GM18502 (cell line): ENCODE results near the gene CTSV.
"Not testable (repeated sequence)": the region's sequence is repeated elsewhere in the genome, so short reads cannot be mapped to it uniquely, and the experiment has no call there.

Experiments used
- ATAC-seq: cut with Tn5 transposase; IDR thresholded peaks from one replicate; pipeline ENCODE4 v1.9.1; 2021; ENCODE audit warnings: mild to moderate bottlenecking; ENCODE audit not compliant: unreplicated experiment, poor library complexity

CTSV gene

DNA sequence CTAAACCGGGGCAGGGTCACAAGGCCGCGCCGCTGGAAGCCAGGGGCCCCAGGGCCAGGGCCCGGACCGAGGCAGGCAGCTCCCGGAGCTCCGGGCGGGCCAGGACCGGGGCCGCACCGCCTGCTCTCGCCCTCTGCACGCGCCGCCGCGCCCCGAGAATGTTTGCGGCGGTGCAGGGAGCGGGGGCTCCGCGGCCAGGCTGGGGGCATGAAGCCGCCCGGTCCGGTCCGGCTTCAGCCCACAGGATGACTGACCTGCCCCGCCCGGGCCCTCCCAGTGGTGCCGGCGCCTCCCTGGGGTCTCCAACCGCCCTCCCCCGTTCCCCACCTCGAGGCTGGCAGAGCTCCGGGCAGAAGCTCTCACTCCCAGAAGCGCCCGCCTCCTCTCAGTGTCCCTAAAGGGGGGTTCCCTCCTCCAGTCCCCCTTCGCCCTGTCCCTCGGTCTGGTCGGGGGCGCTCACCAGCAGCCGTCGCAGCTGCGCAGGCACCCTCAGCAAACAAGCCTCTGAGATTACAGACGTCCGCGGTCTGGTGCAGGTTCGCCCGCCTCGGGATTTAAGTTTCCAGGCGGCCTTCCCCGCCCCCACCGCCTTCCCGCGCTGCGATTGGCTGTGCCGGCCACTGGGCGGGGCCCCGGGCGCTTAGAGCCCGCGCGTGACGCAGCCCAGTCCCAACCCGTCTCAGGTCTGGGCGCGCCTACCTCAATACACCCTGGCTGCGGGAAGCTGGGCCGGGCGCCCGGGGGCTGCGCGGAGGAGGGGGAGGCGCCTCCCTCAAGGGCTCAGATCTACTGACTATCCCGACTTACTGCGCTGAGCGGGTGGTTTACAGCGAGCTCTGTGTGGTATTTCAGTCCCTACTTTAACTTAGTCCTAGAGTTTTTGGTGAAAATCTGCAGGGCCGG lies at the start of gene CTSV:
Gene CTSV (minus strand): TSS at position 532 of the 903 bp plus-strand sequence. CDS start 1,099 bp downstream, outside the sequence.
- peak; percentile 99 for ATAC-seq

DNA sequence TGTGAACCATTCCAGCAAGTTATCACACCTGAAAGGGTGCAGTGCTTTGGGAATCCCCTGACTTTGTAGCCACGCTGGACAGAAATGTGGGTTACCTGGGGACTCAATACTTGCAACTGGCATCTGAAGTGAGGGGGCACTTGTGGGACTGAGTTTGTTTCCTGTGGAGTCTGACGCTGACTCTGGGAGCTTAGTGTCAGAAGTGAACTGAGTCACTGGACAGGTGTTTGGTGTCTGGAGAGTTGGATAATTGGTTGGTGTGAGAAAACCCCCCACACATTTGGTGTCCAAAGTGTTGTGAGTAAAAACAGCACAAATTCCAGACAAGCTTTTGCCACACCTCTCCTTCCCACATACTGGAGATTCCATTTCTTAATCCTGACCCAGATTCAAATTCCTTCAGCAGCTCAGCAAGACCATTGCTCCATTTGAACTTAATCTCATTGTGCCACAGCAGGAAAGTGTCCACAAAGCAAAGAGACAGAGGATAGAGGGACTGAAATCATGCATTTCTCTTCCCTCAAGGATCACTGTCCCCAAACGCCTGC lies 48.8 kb upstream of the CTSV start:
- ATAC-seq = not testable (repeated sequence)

DNA sequence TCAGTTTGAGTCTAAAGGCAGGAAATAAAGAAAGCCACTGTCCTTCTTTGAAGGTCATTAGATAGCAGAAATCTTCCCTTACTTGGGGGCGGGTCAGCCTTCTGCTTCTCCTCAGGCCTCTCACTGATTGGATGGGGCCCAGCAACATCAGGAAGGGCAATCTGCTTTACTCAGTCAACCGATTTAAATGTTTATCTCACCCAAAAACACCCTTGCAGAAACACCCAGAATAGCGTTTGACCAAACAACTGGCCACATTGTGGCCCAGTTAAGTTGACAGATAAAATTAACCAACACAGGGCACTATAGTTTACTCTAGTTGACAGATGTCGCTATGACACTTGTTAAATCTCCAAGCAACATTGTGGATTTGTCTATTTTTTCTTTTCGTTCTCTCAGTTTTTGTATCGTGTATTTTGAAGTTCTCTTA lies 45.6 kb upstream of the CTSV start:
- not testable (repeated sequence) for ATAC-seq

DNA sequence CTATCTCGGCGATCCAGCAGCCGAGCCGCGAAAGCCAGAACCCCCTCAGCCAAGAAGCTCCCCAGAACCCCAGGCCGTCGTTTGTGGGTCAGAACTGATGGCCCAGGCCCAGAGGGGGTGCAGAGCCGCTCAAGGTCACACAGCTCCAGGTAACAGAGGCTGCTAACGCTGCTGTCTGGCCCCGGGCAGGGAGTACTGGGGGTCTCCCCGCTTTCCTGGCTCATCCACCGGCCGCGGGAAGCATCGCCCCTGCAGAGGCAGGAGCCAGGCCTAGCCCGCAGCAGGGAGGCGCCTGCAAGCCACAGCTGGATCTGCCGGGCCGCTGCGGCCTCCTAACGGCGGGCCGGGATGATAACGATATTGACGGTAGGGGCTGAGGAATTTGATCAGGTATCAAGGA lies 39.4 kb upstream of the CTSV start:
- ATAC-seq = no peak

DNA sequence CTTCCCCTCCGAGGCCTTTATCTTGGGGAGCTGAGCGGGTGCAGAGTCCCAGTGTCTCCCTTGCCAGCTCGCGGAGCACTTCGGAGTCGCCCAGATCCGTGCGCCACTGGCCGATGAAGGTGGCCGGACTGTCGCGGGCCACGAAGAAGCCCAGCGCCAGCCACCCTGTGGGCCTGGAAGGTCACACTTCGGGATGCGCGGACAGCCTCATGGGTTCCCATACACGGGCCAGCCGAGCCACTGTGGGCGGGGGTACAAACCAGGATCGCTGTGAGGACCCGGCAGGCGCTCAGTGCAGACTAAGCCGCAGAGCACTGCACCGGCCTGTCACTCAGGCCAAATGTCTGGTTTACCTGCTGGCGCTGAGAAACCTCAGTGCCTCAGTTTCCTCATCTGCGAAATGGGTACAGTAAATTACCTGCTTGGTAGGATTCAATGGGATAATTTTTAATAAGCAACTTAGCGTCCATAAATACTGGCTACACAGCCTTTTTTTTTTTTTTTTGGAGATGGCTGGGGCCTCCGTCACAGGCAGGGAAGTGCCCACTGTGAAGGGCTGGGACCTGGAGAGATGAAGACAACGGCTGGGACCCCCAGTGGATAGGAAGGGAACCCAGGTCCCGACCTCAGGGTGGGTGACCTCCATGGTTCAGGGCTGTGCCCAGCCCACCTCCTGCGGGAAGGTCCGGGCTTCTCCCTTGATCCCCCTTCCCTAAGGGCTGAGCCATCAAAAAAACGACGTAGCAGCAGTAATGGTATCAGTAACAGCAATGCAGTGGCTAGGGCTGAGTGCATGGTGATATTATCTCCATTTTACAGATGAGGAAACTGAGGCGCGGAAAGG lies 38.7 kb upstream of the CTSV start:
- ATAC-seq = no peak

DNA sequence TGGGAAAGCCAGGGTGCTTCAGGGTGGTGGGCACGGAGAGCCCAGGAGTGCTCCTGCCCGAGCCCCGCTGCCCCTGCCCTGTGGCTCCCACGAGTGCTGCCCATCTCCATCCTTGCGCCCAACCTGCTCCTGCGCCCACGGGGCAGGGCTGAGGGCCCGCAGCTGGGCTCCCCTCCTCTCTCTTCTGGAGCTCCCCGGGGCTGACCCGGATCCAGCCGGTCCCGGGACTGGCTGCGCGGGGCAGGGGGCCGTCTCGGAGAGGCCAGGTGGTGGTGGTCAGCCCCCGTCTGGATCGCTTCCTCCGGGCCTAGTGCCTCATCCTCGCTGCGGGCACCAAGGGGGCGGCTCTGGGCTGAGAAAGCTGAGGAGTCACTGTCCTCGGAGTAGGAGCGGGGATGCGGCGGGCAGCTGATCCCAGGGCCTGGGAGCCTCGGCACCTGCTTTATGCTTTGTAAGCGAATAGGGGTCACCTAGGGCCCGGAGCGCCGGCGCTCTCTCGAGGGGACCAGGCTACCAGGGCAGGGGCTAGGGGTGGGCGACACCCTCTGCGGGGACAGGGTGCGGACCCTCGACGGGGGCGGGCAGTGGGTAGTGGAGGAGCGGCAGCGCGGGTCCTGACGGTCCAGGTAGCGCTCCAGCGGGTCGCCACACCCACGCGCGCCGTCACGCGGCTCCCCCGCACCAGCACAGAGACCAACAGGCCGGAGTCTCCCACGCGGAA lies 37.9 kb upstream of the CTSV start:
- ATAC-seq = not testable (repeated sequence)

DNA sequence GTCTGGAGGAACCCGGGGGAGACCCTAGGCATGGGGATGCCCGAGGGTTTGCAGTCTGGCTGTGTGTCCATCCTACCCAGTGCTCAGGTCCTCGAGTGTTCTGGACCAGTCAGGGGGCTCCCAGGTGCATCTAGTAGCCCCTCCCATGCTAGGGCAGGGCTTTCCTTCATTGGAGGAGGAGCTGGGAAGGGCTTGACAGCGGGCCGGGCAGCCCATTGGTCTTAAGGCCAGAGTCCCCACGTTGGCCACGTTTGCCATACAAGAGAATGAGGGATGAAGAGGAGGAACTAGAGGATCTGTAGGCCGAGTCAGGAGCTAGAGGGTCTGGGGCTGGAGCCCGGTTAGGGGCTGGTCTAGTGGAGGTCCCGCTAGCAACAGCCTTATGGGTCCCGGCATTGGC lies 37.3 kb upstream of the CTSV start:
- no peak for ATAC-seq

DNA sequence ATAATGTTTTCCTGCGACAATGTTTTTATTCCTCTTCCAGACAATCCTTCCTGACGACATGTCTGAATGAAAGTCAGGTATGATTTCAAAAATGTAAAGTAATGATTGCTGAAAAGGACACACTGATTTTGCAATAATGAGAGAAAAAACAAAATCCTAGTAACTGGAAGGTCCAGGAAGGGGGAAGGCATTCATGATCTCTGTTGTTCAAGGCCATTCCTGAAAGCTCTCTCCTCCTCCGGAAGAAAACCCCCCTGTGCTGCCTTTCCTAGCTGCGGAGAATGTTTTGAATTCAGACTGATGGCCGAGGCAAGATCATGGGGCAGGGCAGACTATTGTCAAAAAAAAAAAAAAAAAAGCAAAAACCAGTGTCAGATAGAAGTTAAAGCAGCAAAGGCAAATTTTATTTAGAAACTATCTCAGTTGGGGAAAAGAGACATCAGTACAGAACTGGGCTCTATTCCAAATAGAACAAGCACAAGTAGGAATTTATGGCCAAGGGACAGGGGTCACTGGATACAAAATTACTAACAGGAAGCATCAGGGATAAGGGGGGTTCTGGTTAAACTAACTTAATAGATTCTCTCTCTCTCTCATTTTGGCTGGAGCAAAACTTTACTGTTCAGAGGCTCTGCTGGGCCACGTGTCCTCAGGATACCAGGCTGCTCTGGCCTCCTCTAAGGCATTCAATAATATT lies 36.5 kb upstream of the CTSV start:
- no peak for ATAC-seq

DNA sequence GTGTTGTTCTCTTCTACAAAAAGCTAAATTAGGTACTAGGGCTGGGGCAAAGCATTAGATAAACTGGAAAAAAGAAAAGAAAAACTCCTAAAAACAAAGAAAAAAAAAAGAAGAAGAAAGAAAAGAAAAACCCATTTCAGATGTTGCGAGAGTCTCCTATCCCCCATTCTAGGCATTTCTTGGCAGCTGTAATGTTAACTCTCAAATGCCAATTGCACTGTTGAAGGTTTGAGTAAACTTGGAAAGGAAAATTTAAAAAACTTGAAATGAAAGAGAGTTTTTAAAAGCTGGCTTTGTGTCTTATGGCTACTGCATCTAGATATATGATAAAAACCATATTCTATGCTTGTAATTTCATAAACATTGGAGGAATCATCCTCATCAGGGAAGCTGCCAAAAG lies 34.6 kb upstream of the CTSV start:
- no peak for ATAC-seq

DNA sequence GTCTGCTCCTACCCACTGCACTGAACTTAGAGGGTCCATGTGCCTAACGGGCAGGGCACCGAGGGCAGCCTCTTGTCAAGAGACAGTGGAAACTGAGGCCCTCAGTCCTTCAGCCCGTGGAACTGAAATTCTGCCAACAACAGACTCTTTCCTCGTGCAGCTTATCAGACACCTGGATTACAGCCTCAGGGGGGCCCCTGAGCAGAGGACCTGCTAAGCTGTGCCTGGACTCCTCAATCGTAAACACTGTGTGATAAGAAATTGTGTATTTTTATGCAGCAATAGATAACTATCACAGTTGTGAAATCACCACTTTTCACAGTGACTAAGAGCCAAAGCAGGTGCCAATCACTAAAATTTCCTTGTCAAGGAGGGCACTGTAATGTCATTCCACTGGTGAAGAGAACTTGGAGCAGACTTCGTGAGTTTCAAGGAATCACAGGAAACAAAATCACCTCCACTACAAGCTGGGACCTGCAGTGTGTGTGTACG lies 33.4 kb upstream of the CTSV start:
- ATAC-seq = no peak

DNA sequence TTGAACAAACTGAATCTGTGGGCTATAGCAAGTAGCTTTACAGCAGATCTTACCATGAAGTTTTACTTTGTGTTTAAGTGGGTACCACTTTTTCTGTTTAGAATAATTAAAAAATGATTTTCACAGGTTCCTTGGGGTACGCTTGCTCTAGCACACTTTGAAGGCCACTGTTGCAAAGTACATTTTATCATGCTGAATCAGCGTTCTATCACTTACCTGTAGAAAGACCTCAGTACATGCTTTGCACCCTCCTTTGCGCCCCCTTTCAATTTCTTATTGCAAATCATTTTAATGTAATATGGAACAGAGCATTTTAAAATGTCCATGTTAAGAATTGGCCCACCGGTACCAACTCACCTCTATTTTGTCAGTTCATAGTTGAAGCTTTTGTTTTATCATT lies 31.4 kb upstream of the CTSV start:
- ATAC-seq = not testable (repeated sequence)

DNA sequence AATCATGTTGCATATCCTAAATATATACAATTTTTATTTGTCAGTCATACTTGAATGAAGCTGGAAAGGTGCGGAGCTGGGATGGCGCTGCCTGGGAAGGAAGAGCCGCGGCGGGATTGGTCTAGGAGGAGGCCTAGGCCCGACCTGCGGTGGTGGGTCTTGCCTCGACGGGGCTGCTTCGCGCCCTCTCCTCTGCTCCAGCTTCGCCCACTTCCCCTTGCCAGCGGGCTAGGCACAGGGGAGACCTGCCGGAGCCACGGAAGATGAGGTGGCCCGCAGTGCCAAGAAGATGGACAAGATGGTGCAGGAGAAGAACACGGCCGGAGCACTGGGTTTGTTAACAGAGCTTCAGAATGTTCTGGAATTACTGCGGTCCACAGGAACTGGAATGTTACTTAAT lies 28.5 kb upstream of the CTSV start:
- no peak for ATAC-seq

DNA sequence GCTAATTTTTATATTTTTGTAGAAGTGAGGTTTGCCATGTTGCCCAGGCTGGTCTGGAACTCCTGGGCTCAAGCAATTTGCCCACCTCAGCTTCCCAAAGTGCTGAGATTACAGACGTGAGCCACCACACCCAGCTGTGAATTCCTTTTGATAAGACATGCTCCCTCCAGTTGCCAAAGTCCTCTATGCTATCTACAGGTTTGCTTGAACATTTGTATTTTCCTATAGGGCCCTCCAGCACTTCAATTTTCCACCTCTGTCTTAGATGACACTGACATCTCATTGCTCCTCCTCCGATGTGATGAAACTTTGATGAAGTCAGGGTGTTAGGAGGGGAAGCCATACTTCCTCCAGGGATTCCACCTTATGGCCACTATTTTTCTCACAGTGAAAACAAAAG lies 25.2 kb upstream of the CTSV start:
- ATAC-seq = no peak

DNA sequence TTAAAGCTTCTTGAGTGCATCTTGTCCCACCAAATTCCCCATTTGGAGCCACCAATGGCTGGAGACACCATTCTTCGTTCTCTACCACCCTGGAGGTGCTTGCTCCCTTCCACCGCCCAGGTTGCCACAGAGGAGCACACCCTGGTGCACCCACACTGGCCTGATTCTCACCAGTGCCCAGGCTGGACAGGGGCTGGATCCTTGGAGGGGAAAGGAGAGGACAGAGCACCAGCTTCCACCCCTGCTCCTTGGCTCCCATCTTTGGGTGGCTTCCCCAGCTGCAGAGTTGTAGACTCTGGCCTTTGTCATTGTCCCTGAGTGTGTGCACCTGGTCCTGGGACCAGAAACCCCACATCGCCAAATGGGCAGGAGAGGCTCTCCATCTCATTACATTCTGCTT lies 21.9 kb upstream of the CTSV start:
- no peak for ATAC-seq

DNA sequence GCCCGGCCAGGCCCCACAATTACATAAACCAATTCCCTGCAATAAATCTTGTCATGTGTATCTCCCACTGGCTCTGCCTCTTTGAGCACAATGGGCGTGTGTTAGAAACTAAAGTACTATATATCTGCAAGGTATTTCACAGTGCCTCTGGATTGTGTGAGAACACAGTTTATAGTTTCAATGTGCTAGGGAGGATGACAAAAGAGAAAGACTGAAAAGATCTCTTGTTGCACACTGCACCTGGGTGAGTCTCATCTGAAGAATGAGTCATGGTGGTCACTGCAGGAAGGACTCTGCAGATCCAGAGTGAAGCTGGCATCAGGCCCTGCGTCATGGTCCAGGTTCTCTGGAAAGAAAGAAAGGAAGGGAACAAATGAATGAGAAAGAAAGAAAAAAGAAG lies 20.7 kb upstream of the CTSV start:
- ATAC-seq = no peak

DNA sequence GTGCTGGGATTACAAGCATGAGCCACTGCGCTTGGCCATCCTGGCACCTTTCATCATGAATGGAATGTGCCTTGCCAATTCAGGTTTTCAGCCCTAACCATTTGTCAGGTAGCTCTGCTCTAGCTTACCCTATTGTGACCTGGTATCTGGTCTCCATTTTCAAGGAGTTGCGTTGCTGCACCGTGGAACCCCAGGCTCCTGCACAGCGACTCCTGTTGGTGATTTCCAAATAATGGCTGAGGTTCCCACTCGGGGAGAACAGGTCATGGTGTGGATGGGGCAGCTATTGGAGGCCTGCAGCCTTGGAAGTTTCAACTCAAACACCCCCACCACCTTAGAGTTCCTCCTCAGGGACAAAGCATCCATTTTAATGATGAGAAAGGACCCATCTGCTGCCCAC lies 18.7 kb upstream of the CTSV start:
- ATAC-seq = no peak

DNA sequence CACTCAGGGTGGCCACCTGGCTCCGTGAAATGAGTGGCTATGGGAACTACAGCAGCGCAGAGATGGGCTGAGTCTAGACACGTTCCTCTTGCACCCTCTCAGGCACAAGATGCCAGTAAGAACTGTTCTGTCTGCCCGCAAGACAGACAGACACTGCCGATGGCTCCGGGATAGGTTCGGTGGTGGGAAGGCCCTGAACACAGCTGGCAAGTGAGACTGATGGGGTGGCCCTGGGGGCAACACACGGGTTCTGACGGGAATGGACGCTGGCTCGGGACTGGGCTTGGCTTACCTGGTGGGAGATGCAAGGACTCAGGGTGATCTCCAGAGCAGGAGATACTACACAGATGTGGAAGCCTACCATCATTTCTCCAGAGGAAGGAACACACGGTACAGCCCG lies 16.9 kb upstream of the CTSV start:
- not testable (repeated sequence) for ATAC-seq

DNA sequence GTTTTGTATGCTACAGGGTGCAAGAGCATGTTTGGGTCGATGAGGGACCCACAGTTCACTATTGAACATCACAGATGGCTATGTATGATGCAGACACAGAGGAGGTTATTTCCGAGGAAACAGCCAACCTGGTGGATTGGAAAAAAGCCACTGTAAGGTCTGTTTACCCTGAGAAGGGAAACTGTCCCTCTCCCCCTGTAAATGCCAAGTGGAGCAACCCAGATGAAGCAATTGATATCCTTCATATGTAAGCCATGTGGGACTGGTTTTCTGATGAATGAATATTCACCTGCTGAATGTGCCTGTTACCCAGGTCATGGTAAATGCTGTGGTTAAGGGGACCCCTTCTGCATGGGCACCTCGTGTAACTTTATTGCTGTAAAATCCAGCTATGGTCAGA lies 14.8 kb upstream of the CTSV start:
- no peak for ATAC-seq

DNA sequence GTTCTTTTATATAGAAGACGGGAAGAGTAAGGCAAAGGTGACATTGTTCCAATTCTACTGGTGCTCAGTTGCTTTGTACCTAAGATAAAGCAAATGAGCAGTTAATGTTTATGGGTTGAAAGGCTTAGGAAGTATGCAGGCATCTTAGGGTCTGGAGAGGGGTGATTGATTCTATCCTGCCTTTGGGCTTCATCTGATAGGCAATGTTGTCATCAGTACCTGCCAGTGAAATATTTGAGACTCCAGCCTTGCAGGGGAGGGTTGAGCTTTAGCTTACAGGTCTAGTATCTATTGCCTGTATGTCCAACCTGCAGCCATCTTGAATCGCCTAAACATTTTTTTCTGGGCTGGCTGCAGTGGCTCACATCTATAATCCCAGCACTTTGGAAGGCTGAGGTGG lies 13.8 kb upstream of the CTSV start:
- no peak for ATAC-seq

DNA sequence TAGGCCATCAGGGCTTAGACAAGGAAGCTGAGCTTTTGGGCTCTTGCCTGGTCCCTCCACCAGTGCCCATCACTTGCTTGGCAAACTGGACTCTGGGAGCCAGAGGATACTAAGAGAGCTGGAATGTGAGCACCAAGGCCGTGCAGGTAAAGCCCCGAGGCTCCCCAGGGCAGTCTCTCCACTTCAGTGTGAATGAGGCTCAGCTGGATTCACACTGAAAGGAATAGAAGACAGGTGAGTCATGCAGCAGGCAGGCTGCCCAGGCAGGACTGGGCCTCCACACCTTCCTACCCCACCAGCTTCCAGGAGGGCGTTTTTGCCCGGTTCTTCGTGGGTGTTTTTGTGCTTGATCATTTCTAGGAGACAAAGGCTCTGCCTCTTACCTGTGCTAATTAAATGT lies 7.3 kb upstream of the CTSV start:
- no peak for ATAC-seq
